ENCODE data around the gene TSPAN14. TPM values are rescaled to one million over a fixed set of nuclear protein-coding genes. Genes with fewer than 3 reads are reported as not detected.
"Not testable (repeated sequence)": the region's sequence is repeated elsewhere in the genome, so short reads cannot be mapped to it uniquely, and the experiment has no call there.

The TSPAN14 gene
- total RNA-seq, 1 experiment from 2014 or later: 17.3 TPM

DNA sequence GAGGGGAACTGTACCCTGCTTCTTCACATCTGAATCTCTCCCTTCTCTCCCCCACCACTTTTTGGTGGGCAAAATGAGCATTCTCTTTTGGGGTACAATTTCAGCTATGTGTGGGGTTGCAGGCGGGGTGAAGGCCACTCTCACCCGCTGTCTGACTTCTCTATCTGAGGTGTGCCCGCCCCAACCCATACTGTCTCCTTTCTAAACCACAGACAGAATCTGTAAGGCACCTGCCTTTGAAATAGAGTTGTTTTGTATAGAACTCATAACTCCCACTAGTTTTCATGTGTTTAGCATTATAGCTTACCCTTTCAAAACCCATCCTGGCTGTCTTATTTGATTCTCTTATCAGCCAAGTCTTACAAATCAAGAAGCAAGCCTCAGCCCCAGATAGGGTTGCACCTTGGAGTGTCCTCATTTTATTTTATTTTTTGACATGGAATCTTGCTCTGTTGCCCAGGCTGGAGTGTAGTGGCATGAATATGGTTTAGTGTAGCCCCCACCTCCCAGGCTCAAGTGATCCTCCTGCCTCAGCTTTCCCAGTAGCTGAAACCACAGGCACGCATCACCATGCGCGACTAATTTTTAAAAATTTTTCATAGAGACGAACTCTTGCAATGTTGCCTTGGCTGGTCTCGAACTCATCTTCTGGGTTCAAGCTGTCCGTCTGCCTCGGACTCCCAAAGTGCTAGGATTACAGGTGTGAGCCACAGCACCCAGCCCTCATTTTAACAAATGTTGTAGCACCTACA lies 11.9 kb downstream of the TSPAN14 start:
- DNase-seq (ENCODE audit: extremely low read depth, low read depth): no peak

DNA sequence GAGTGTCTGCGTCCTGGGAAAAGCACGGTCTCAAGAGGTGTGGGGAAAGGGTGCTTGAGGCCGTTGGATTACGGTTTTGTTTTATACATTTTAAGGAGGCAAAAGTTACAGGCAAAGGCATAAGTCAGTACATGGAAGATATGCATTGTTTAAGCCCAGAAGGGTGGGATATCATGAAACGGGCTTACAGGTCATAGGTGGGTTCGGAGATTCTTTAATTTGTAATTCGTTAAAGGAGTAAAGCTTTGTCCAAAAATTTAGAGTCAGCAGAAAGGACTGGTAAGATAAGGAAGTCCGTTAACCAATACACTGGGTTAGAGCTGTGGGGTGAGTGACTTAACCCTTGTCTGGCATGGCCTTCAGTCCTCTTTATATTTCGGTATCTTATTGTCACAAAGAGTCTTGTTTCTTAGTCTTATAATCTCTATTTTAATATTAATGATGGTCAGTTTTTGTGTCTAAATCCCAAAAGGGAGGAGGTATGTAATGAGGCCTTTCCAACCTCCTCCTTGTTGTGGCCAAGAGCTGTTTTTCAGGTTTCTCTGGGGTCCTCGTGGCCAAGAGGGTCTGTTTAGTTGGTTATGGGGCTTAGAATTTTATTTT lies 12.7 kb downstream of the TSPAN14 start:
- DNase-seq (ENCODE audit: extremely low read depth, low read depth): no peak

DNA sequence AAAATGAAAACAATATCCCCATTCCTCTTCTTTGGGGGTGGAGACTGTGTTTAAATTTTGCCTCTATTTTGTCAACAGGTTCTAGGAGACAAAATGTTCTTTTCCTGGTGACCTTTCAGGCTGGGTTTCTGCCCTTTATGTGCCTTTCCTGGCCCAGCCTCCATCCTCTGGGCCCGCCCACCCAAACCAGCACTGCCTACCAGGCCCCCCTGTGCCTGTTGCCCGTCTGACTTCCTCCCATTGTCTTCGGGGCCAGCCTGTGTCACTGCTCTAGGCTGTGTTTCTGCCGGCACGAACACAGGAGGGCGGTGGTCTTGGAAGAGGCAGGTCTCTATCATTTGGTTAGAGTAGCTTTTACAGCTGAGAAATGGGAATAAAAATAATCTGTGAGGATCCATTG lies 13.9 kb downstream of the TSPAN14 start:
- no peak for DNase-seq (ENCODE audit: extremely low read depth, low read depth)

DNA sequence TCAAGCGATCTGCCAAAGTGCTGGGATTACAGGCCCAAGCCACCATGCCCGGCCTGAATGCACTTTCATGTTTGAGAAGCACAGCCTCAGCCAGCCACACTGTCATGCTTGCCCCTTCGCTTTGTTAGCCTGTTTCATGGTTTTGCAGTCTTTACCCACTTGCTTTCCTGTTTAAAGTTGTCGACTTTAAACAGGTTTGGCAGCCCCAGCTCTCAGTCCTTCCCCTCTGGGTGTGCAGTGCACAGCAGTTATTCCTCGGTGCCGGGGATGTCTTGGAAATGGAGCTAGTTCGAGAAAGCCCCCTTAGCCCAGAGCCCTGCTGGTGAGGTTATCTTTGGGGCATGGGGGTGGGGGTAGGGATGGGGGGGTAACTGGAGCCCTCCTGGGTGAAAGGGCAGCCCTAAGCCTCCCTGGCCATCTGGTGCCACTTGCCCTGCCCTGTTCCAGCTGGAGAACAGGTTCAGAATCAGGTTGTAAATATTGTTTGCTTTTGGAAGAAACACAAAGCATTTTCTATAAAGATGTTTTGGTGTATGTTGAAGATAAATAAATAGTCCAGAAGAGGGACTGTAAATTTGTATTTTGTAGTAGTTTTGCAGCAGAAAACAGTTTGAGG lies 14.8 kb downstream of the TSPAN14 start:
- DNase-seq (ENCODE audit: extremely low read depth, low read depth): no peak

DNA sequence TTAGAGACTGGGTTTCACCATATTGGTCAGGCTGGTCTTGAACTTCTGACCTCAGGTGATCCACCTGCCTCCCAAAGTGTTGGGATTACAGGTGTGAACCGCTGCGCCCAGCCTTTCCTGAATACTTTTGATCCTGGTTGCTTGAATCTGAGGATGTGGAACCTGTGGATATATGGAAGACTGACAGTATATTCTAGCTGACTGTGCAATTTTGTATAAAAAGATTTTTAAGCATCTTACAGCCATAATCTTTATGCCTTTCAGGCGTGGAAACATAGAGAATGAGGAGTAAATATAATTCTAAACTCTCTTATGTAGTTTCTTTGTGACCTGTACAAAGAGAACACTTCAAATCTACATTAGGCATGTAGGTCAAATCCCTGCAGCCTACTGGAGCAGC lies 16.2 kb downstream of the TSPAN14 start:
- DNase-seq (ENCODE audit: extremely low read depth, low read depth): no peak

DNA sequence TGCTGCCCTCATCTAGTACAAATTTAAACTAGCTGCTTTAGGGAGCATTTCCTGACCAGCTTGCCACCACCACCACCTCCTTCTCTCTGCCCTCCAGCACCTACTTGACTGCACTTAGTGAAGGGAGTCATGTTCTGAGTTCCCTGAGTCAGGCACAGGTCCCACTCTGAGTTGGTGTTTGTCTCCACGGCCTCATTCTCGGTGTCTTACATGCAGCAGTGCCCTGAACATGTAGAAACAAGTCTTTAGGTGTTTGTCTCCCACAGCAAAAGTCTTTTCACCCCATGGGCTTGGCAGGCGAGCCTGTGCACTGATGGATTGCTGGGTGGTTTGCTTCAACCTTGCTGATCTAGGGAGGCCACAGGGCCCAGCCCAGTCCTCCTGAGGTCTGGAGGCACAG lies 16.9 kb downstream of the TSPAN14 start:
- no peak for DNase-seq (ENCODE audit: extremely low read depth, low read depth)

DNA sequence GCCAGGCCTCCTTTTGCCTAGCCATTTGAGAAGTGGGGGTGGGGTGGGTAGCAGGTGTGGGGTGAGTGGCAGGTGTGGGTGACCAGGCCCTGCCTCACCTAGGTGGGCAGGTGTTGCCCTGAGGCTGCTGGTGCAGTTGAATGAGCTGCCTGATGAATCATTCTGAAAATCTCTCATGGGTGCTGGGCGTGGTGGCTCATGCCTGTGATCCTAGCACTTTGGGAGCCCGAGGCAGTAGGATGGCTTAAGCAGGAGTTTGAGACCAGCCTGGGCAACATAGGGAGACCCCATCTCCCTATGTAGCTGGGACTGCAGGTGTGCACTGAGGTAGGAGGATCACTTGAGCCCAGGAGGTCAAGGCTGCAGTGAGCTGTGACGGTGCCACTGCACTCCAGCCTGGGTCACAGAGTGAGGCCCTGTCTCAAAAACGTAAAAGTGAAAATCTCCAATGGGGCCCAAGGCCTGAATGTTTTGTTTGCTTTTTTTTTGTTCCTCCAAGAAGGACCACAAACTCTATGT lies 17.7 kb downstream of the TSPAN14 start:
- no peak for DNase-seq (ENCODE audit: extremely low read depth, low read depth)

DNA sequence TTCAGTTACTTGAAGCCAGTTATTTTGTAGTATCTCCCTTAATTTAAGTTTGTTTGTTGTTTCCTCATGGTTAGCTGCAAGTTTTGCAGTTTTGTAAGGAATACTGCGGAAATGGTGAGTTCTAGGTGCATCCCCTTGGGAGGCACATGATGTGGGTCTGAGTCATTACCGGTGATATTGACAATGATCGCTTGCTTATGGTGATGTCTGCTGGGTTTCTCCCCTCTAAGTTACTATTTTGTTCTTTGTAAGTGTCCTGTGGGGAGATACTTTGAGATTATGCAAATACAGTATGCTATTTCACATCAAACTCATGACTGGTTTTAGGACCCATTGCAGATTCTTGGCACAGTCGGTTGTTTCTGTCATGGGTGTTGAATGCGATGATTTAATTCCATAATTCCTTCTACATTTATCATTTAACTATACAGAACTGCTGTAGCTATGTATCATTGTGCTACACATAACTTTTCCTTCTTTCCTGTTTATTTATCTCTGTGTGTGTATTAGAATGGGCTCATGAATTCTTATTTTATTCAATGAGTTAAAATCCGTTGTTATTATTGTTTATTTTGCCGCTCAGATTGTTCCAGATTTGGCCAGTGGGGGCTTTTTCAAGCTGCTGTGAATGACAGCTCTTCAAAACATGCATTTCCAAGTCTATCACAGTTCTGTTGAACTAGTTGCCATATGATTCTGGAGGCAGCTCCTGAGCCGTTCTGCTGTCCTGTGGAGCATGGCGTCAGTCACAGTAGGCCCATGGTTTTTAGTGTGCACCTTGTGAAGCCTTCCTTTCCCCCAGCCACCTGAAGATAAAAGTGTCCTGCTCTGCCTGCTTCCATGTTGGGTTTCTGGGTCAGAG lies 18.4 kb downstream of the TSPAN14 start:
- DNase-seq (ENCODE audit: extremely low read depth, low read depth): no peak

DNA sequence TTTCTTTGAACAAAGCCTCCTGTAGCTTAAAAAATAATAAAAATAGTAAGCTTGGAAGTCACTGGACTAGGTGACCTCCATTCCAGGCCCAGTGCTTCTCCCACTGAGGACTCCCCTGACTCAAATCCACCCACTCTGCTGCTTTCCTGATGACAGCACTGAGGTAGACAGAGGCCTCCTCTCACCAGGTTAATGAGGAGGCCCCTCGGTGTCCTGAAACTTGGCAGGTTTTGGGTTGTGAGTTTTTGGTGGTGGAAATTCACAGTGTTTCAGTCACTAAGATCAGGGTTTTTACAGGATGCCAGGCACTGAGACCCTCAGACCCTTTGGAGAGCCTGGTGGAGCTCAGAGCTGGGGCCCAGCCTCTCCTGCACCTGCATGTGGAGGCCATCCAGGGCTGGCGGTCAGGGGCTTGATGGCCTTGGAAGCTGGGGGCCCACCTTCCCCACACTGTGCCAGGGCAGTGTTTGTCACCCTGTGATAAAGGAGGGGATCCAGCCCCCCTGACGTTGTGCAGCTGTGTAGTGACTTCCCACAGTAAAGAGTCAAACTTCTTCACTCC lies 19.1 kb downstream of the TSPAN14 start:
- no peak for DNase-seq (ENCODE audit: extremely low read depth, low read depth)

DNA sequence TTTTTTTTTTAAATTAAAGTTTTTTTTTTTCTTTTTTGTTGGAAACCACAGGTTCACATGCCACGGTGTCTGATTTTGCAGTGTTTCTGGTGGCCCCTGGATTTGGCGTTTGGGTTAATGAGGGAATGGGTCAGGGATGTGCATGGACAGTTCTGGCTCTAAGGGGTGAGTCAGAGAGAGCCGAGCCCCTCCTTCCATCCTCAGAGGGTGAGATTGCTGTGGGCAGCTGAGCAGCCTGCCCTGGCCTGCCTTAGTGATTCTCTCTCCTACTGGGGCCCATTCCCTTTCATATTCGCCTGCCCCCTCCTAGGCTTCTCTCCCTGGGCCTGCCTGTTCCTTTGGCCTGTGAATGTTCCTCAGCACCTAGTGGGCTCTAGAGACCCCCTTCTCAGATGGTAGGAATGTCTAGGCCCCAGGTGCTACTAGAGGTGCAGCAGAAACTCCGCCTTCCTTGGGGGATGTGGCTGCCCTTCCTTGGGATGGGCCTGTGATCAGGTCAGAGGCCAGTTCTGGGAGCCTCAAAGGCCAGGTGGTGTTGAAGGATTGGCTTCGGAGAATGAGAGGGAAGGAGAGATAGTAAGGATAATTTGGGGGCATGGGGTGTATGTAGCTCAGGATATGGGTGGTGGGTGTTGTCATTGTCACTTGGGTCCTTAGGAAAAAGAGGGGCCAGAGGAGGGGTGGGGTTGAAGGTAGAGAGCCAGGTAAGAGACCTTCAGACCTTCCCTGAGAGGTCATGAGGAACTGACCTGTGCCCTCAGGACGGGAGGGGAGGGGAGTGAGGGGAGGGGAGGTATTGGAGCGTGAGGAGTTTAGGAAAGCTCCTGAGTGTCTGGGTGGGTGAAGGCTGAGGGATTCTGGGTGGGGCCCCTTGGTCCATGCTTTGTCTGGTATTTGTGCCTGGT lies 19.8 kb downstream of the TSPAN14 start:
- no peak for DNase-seq (ENCODE audit: extremely low read depth, low read depth)

DNA sequence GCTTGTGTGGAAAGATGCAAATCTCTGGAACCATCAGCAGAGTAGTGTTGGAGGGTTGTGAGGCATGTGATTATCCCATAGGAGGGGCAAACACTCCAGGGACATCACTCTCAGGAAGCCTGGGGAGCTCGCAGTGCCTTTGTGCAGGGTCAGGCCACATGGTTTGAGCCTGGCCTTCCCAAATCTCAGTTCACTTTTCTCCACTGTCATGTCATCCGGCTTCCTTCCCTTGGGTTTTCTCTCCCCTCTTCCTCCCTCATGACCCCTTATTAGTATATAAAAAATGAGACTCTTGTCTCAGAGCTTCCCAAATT lies 20.4 kb downstream of the TSPAN14 start:
- no peak for DNase-seq (ENCODE audit: extremely low read depth, low read depth)

DNA sequence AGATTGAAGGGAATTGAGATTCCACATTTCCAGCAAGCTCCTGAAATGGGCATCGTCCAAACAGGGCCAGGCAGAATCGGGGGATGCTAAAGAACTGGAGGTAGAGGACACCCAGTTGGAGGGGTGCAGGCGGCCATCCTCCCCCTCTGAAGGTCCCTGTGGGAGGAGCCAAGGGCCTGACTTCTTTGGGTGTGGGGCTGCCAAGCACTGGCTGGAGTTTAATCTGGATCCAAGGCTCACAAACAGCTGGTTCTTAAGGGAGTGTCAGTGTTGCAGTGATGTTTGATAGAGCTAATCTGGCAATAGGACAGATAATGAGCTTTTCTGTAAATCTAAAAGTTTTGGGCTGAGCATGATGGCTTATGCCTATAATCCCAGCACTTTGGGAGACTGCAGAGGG lies 20.8 kb downstream of the TSPAN14 start:
- DNase-seq (ENCODE audit: extremely low read depth, low read depth): no peak

DNA sequence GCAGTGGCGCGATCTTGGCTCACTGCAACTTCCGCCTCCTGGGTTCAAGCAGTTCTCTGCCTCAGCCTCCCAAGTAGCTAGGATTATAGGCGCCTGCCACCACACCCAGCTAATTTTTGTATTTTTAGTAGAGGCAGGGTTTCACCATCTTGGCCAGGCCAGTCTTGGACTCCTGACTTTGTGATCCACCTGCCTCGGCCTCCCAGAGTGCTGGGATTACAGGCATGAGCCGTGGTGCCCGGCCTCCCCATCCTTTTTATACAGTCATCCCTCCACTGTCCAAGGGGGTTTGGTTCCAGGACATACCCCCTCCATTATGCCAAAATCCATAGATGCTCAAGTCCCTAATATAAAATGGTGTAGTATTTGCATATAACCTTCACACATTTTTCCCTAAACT lies 21.5 kb downstream of the TSPAN14 start:
- DNase-seq (ENCODE audit: extremely low read depth, low read depth): not testable (repeated sequence)

DNA sequence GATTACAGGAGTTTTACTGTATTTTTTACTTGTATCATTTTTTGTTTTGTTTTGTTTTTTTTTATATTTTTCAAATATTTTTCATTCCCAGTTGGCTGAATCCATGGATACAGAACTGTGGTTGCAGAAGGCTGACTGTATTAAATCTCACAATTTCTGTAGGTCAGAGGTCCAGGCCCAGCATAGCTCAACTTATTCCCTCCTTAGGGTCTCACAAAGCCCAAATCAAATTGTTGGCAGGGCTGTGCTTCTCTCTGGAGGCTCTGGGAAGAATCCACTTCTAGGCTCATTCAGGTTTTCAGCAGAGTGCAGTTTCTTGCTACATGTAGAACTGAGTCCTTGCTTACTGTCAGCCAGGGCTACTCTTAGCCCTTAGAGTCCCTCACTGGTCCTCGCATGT lies 22.6 kb downstream of the TSPAN14 start:
- no peak for DNase-seq (ENCODE audit: extremely low read depth, low read depth)

DNA sequence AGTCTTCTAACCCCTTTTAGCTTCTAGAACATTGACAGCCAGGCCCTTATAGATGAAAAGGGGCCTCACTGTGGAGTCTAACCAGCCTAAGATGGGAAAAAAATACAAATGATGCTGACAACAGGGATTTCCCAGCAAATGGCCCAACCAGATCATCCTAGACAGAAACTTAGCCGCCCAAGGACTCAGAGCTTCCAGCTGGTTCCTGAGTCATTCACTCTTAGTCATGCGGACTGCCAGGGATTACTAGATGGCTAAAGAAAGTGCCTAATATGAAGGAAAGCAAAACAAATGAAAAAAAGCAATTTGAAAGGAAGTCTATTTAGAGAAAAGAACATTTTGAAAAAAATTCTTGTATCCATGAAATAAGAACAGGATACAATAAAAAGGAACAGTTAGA lies 23.7 kb downstream of the TSPAN14 start:
- no peak for DNase-seq (ENCODE audit: extremely low read depth, low read depth)

DNA sequence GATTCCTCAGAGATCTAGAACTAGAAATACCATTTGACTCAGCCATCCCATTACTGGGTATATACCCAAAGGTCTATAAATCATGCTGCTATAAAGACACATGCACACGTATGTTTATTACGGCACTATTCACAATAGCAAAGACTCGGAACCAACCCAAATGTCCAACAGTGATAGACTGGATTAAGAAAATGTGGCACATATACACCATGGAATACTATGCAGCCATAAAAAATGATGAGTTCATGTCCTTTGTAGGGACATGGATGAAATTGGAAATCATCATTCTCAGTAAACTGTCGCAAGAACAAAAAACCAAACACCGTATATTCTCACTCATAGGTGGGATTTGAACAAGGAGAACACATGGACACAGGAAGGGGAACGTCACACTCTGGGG lies 26.3 kb downstream of the TSPAN14 start:
- not testable (repeated sequence) for DNase-seq (ENCODE audit: extremely low read depth, low read depth)

DNA sequence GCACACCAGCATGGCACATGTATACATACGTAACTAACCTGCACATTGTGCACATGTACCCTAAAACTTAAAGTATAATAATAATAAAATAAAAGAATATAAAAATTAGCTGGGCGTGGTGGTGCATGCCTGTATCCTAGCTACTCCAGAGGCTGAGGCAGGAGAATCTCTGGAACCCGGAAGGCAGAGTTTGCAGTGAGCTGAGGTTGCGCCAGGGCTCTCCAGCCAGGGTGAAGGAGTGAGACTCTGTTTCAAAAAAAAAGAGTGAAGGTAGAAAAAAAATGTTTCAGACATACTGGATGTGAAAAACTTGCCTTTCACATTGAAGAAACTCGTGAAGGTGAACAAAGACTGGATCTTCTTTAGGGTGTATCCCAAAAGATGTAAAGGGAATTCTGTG lies 26.7 kb downstream of the TSPAN14 start:
- no peak for DNase-seq (ENCODE audit: extremely low read depth, low read depth)

DNA sequence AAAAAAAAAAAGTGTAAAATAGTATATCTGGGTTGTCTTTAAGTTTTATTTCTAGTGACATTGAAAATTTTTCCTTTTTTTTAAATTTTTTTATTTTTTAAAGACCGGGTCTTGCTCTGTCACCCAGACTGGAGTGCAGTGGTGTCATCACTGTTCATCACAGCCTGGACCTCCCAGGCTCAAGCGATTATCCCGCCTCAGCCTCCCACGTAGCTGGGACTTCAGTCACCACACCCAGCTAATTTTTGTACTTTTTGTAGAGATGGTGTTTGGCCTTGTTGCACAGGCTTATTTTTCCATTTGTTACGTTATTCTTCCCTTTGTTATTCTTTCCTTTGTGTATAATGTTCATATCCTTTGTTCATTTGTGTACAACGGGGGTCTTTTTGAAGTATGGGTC lies 30.1 kb downstream of the TSPAN14 start:
- no peak for DNase-seq (ENCODE audit: extremely low read depth, low read depth)

DNA sequence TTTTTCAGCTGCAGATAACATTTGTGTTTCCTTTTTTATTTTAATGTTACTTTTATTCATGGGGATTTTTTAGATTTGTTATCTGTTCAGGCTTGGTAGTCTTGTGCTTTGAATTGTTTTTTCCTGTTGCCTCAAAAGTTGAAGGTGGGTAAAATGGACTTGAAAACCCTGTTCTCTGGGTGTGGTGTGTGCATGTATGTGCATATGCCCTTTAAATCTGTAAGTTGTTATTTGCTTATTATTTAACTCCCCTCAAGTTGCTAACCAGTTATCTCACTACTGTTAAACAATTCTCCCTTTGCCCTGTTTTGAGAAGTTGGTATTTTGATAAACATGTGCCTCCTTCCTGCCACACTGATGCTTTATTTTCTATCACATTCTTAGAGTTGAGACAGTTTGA lies 30.6 kb downstream of the TSPAN14 start:
- no peak for DNase-seq (ENCODE audit: extremely low read depth, low read depth)
